Right hindlimb (tissue), 1 donor: ENCODE results near the gene PRAMEF12.
"Not testable (repeated sequence)": the region's sequence is repeated elsewhere in the genome, so short reads cannot be mapped to it uniquely, and the experiment has no call there.

Source experiments
- DNase-seq: peaks from one replicate; pipeline ENCODE4 v3.0.0-alpha.2; 2018

The PRAMEF12 gene

DNA sequence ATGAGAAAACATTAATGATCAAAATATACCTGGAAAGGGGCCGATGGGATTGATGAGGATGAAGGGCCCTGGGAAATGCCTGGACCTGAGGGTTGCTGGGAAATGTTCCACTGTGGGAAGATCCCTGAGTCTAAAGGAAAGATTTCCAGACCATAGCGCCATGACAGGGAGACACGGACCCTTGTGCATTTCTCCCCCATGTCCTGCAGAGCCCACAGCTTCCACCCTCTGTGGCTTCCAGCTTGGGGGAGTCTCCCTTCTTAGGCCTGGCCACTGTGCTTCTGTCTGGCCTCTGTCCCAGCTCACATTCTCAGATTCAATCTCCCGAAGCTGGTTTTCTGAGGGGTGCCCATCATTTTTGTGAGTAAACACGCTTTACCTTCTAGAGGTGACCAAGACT is 1.0 kb upstream of the PRAMEF12 start:
- DNase-seq = no peak

DNA sequence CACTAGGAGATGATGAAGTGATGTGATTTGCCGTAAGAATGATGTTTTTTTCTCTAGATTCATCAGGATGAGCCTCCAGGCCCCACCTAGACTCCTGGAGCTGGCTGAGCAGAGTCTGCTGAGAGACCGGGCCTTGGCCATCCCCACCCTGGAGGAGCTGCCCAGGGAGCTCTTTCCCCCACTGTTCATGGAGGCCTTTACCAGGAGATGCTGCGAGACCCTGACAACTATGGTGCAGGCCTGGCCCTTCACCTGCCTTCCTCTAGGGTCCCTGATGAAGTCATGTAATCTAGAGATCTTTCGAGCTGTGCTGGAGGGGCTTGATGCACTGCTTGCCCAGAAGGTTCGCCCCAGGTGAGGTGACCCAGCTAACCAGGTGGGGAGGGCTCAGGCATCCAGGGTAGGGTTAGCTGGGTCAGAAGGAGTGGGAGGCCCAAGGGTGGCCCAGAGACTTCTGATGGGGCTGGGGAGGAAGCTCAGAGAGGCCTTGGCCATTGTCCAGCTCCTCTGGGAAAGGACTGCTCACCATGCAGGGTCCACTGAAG is 1.3 kb downstream of the PRAMEF12 start:
- no peak for DNase-seq

DNA sequence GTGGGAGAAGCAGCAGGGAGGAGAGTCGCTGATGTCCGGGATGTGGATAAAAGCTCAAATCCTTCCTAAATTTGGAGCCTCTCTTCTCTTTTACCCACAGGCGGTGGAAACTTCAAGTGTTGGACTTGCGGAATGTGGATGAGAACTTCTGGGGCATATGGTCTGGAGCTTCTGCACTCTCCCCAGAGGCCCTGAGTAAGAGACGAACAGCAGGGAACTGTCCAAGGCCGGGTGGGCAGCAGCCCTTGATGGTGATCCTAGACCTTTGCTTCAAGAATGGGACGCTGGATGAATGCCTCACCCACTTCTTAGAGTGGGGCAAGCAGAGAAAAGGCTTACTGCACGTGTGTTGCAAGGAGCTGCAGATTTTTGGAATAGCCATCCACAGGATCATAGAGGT is 1.9 kb downstream of the PRAMEF12 start:
- DNase-seq = no peak

DNA sequence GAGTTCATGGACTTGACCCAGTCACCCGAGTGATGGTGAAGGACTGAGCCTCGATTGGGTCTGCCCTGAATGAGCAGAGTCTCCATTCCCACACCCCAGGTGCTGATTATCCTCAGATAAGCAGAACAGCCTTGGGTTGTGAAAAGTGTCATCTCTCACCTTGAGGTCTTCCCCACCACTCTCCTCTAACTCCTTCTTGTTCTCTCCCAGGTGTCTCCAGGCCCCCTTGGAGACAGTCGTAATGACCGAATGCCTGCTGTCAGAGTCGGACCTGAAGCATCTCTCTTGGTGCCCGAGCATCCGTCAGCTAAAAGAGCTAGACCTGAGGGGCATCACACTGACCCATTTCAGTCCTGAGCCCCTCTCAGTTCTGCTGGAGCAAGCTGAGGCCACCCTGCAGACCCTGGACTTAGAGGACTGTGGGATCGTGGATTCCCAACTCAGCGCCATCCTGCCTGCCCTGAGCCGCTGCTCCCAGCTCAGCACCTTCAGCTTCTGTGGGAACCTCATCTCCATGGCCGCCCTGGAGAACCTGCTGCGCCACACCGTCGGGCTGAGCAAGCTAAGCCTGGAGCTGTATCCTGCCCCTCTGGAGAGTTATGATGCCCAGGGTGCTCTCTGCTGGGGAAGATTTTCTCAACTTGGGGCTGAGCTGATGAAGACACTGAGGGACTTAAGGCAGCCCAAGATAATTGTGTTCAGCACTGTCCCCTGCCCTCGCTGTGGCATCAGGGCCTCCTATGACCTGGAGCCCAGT is 3.4 kb downstream of the PRAMEF12 start:
- no peak for DNase-seq

DNA sequence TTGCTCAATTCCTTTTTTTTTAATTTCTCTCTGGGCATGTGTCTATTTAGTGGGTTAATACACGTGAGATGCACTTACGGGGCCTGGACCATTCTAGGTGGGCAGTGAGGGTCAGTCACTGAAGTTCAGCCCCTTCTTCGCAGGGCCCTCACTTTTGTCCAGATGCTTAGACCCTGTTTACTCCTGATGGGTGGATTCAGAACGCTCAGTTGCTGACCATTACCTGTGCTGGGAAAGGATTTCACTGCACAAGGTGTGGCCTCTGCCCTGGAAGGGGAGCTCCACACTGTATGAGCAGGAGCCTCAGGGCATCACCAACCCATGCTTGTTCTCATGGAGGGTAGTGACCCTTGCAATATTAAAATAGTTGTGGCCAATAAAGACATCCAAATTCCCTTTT is 4.5 kb downstream of the PRAMEF12 start:
- DNase-seq = no peak

DNA sequence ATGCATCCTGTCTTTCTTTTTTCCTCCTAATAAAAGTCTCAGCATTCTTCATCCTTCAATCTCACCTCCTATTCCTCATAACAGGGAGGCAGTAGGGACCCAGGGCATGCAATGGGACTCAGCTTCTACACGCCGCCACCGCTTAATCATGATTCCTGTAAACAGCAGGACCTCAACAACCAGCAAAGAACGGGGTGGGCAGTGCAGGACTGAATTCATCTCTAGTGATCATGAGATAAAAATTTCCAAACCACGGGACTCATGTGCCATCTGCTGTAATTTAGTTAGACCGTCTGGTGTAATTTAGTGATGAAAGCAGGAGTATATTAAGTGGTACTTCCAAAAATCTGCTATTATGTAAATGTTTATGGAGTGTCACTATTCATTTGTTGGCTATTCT is 5.4 kb downstream of the PRAMEF12 start:
- no peak for DNase-seq

DNA sequence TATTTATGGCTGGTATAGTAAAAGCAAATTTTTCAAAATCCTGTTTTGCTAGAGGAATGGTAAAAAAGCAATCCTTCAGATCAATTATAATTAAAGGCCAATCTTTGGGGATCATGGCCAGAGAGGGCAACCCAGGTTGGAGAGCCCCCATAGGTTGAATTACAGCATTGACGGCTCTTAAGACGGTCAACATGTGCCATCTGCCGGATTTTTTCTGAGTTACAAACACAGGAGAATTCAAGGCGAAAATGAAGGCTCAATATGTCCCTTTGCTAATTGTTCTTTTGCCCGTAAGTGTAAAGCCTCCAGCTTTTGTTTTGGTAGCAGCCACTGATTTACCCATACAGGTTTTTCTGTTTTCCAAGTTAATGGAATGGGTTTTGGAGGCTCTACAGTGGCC is 8.0 kb downstream of the PRAMEF12 start:
- not testable (repeated sequence) for DNase-seq

DNA sequence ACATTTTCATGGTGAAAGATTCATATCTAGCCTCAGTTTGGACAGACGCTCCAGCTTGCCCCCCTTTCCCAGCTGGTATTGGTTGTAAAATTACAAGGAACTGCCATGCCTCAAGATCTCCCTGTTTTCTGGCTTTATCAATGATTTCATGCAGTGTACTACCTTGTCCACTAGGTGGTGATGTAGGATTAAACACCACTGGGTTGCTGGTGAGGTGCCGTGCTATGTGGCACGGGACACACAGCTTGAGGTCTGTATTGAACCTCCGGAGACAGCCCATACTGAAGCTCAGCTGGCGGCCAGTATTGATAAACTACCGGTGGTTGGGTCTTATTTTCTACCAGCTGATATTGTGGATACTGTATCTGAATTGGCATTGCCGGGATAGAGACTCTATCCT is 10.2 kb downstream of the PRAMEF12 start:
- DNase-seq = not testable (repeated sequence)

DNA sequence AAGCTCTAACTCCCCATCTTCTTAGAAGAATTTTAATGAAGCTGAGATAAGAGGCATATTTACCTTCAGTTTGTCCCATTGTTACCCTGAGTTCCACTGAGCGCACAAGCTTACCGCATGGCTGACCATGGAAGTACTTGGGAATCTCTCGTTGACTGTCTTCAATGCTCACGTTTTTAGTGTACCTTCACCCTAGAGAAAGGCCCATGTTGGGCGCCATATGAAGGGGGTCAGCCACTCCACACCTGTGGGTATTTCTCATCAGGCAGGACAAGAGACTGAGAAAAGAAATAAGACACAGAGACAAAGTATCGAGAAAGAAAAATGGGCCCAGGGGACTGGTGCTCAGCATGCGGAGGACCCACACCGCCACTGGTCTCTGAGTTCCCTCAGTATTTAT is 11.2 kb downstream of the PRAMEF12 start:
- DNase-seq = not testable (repeated sequence)

DNA sequence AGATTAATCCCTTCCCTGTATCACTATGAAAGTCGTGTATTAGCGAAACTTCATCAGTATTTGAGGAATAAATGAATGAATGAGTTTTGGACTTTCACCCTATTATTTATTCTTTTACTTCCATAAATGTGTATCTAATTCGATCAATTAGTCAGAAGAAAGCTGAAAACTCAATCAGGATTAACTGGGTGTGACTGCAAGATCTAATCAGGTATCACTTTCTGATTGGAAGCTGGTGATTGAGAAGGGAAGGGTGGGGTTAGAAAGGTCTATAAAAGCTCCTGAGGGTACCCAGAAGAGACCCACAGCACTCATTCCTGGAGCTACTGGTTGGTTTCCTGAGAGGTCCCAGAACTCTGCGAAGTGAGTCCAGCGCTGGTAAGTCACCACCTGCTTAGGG is 17.6 kb downstream of the PRAMEF12 start, which contains the start of gene PRAMEF1:
Gene PRAMEF1, plus strand, starts transcription at position 301 of the 400 bp plus-strand sequence. CDS start 1,831 bp downstream, outside the sequence.
- not testable (repeated sequence) for DNase-seq

DNA sequence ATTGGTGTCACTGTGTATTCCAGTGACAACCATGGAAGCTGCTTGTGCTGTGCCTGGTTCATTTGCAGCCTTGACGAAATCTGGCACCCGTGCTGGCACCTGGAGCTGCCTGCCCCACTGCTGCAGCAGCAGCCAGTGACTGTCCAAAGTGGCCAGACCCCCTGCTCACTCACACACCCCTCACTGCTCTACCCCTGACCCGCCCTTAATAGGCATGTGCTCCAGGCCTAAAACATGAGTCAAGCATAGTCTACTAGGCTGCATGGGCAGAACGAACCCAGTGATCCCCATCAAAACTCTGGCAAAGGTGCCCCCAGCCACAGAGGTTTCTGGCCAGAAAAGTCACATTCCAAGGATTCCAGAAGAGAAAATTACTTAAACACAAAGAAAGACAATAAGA is 25.4 kb downstream of the PRAMEF12 start:
- no peak for DNase-seq

DNA sequence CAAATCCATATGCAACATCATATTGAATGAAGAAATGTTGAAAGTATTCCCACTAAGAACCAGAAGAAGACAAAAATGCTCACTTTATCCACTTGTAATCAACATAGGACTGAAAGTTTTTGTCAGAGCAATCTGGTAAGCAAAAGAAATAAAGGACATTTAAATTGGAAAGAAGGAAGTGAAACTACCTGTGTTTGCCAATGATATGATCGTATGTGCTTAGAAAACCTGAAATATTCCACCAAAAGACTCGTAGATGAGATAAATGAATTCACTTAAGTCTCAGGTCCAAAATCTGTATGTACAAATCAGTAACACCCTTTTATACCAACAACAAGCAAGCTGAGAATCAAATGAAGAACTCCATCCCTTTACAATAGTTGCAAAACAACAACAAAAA is 26.2 kb downstream of the PRAMEF12 start:
- no peak for DNase-seq

DNA sequence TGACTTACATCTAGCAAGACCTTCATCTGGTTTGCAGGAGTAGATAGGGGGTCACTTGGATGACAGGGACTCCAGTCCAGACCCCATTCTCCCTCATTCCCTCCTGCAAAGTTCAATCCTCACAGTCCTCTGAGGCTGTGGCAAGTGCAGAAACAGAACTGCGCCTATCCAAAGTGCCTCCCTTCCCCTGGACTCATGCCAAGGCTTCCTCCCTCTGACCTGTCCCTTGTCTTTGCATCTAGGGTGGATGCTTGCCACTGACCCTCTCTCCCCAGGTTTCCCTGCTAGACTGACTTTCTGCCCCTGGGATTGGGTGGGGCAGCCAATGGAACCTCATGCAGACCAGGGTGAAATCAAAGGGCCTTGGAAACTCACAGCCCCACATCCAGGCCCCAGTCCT is 36.4 kb downstream of the PRAMEF12 start:
- no peak for DNase-seq

DNA sequence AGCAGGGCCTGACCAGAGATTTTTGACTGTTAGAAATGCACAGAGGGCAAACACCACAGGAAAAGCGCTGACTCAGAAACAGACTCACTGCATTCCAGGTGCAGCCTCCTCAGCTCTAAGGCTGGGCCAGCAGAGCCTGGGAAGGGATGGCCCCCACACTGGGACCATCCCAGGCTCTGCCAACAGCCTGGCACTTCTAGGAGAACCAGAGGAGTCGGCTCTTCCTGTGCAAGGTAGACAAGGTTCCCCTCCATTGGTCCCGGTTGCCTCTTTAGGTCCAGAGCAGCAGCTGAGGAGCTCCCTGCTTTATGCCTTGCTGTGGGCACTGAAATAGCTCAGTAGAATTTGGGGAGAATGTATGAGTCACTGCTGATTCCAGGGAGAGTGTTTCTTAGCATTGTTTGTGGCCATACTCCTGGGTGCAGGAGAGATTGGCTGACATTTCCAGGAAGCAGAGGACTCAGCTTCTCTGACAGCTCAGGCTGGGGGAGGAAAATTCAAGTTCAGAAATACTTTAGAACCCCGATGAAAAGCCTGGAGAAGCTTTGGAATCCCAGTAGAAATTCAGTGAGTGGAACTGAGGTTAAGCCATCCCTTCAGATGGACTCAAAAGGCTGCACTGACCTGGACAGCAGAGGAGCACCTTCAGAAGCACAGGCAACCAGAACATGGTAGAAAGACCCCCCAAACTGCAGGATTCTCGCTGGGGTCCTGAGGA is 37.3 kb downstream of the PRAMEF12 start:
- DNase-seq = no peak

DNA sequence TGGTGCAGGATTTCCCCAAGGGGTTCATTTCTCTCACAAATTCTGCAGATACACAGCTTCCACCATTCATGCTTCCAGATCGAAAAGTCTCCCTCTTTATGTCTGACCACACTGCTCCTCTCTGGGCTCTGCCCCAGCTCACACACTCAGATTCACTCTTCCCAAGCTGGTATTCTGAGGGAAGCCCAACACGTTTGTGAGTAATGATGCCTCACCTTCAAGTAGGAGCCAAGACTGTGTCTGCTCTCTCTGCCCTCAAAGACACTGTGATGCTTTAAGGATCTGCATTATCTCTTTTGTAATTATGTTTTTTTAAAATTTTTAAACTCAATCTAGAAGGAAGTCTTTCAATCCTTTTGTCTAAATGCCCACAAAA is 37.9 kb downstream of the PRAMEF12 start:
- DNase-seq = no peak

DNA sequence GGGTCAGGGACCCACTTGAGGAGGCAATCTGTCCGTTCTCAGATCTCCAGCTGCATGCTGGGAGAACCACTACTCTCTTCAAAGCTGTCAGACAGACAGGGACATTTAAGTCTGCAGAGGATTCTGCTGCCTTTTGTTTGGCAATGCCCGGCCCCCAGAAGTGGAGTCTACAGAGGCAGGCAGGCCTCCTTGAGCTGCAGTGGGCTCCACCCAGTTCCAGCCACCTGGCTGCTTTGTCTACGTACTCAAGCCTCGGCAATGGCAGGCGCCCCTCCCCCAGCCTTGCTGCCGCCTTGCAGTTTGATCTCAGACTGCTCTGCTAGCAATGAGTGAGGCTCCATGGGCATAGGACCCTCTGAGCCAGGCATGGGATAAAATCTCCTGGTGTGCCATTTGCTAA is 45.5 kb downstream of the PRAMEF12 start:
- DNase-seq = not testable (repeated sequence)
